HG02885 (cell line): Measurements from ENCODE around the gene CNOT1.

Experiments used
- ATAC-seq: cut with Tn5 transposase; IDR thresholded peaks from one replicate; pipeline ENCODE4 v1.9.1; 2021; ENCODE audit warnings: mild to moderate bottlenecking; ENCODE audit not compliant: unreplicated experiment, poor library complexity

The CNOT1 gene

DNA sequence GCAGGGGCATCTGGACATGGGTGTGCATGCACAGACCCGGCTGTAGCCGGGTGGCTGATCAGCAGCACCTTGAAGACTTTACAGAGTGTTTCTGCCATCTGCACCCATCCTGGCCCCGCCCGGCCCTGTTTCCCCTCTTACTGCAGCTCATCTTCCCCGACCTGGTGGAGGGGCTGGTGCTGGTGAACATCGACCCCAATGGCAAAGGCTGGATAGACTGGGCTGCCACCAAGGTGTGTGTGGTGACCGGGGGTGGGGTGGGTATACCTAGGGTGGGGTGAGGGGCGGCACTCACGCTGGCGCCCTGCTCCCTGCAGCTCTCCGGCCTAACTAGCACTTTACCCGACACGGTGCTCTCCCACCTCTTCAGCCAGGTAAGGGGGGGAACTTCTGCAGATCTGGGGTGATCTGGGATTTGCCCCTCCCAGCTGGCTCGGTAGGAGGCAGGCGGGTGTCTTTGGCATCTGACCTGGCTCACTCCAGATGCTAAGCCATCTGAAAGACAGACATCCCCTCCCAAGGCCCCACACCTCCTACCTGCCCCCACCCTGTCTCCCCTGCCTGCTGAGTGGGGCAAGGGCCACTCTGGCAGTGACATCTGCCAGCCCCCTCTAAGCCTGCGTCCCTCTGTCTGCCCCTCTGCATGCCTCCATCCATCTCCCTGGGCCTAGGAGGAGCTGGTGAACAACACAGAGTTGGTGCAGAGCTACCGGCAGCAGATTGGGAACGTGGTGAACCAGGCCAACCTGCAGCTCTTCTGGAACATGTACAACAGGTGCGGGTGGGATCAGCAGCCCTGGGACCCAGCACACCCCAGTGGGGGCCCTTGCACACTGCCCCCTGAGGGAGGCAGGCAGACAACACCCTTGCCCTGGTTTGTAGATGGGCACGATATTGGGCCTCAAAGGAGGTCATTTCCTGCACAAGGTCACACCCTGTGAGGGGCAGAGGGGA is 123.1 kb downstream of the CNOT1 start:
- ATAC-seq: no peak

GRCh38 chr16:58503863-58504688 is 125.5 kb downstream of the CNOT1 start:
- ATAC-seq: no peak

DNA sequence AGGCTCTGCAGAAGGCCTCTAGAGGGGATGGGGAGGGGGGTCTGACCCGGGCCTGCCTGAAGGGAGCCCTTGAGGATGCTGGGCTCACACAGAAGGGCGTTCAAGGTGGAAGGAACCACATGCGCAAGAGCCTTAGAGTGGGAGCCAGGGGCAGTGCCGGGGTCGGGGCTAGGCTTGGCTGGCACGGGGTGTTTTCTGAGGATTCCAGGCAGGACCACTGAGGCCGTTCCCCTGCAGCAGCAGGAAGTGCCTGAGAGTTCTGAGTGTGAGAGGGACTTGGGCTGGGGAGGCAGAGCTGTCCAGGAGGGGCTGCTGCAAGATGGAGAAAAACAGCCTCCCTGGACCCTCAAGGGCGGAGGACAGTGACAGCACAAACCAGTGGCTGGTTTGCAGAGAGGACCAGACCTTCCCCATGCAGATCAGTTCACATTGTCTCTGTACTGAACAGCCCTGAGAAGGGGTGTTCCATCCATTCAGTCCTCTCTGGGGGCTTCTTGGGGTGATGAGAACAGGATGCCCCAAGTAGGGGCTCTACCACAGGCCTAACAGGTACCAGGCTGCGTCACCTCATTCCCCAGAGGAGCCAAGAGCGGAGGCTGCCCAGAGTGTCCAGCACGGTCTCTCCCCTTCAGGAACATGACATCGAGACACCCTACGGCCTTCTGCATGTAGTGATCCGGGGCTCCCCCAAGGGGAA is 126.3 kb downstream of the CNOT1 start:
- ATAC-seq: no peak

DNA sequence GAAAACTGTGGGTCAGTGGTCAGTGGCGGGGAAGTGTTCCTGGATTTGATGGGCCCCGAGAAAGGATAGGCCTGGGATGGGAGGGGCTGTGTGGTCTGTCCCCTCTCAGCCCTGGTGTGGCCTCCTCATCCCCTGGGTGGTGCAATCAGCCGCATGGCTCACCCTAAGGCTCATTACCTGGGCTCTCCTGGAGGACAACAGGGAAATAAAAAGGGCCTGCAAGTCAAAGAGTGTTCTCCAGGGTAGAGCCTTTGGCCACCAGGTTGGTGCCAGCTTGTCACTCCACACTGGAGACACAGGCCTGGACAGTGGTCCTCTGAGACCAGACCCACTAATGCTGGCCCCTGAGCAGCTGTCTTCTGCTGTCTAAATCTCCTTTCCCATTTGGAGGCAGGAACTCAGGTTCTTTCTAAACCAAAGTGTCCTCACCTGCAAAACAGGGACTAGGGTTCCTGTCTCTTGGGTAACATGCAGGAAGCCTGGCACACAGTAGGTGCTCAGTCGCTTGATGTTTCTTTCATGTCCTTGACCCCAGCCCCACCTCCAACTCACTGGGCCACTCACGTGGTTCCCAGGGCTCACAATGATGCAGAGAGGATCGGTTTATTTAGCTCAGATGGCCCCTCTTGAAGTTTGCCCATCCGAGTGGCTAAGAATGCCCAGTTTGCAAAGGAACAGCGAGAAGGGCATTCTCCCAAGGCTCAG is 127.3 kb downstream of the CNOT1 start:
- ATAC-seq: no peak

DNA sequence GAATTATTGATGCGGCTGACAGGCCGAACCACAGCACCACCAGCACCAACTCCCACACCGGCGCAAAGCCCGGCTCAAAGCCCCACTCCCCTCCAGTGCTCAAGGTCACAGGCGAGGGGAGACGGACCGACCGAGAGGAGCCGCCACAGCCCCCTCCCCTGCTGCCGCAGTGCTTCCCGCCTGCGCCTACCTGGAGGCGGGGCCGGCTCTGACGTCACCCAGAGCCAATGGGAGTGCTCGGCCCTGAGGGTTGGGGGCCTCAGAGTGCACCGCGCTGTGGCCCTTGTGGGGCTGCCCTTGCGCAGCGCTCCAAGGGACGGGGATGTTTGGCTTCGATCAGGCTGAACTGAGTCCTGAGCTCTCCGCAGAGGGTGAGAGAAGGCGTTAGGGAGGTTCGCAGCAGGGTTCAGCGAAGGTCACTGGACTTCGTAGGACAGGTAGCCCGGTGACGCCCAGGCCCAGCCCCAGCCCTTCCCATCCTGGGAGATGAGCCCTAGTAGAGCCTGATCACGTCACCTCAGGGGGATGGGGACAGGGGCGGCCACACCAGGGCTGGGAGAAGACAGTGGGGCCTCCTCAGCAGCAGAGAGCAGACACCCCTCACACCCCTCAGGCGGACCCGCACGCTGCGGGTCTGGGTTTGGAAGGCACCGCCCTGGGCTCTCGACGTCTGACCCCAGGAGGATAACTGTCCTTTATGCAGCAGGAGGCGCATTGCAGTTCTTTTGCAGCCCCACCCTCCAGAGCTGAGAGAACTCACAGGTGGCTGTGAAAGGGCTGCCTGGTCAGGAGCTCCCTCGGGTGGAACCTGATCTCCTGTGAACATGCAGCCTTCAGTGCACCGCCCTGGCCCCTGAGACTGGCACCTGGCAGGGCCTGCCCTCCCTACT is 128.1 kb downstream of the CNOT1 start:
- no peak for ATAC-seq

GRCh38 chr16:58500430-58501241 is 129.0 kb downstream of the CNOT1 start:
- no peak for ATAC-seq

- peak; percentile 30 for ATAC-seq
Measured at GRCh38 chr16:58499615-58500351, 129.8 kb downstream of the CNOT1 start, which contains the start of gene NDRG4. Gene NDRG4 (plus strand): TSS chr16:58500143. CDS start chr16:58500249, 106 bp downstream.

DNA sequence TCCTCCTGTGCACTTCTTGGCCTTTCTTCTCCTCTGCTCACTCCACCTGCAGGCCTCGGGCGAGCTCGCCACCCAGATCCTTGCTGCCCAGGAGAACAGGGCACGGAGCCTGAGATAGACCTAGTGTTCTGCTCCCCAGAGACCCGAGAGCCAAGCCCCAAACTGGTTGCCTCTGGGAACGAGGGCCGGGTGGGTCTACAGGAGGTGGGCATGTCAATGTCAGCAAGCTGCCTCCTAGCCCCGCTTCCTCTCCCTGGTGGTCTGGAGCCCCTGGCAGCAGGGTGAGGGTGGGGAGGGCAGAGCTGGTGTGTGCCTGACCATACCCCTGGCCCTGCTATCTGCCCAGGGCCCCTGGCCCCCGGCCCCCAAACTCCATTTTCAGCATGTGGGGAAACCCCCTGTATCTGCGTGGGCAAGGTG is 130.5 kb downstream of the CNOT1 start:
- no peak for ATAC-seq

GRCh38 chr16:58498341-58499091 is 131.1 kb downstream of the CNOT1 start:
- no peak for ATAC-seq

- ATAC-seq: no peak
Measured at GRCh38 chr16:58497935-58498334, 131.7 kb downstream of the CNOT1 start.

DNA sequence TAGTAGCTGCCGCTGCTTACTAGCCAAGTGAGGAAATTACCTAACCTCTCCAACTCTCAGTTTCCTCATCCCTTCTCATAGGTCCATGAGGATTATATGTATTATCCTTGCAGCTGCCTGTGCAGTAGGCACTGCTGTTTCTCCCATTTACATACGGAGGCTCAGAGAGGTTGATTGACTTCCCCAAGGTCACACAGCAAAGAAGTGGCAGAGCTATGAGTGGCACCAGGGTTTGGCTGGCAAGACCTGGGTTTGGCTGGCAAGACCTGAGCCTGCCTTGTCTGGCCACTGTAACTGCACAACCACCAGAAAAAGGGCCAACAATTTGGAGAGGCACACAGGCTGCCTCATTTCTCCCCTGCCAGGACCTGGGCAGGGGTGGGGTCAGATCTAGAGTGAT is 132.2 kb downstream of the CNOT1 start:
- no peak for ATAC-seq

- no peak for ATAC-seq
Measured at GRCh38 chr16:58495521-58496331, 133.9 kb downstream of the CNOT1 start.

- ATAC-seq: peak; percentile 60
Measured at GRCh38 chr16:58494981-58495520, 134.6 kb downstream of the CNOT1 start.

GRCh38 chr16:58493756-58494431 is 135.7 kb downstream of the CNOT1 start:
- no peak for ATAC-seq

GRCh38 chr16:58492735-58493134 is 136.9 kb downstream of the CNOT1 start:
- no peak for ATAC-seq
